Measurements from ENCODE around the gene PDXDC1.

PDXDC1 gene

DNA sequence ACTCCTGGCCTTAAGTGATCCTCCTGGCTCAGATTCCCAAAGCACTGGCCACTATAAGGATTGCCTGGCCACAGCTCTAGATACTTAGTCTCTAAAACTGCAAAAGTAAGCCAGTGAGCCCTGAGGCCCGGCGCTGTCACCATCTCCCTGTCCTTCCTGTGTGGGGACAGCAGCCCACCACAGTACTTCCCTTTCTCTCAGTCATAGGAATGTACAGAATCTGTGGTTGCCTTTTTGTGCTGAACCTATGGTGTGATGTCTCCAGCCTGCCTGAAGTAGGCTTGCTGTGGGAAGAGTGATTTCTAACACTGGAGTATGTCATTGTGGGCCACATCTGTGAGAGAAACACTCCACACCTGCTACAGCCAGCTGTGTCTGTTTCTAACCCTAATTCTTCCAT is 56.4 kb downstream of the PDXDC1 start:
- CTCF ChIA-PET, result interaction anchor here (1.6 kb wide), 1 partner anchor 12 kb away, joined by 5 read pairs; no protein-coding TSS in a partner anchor
- POLR2A ChIA-PET, result interaction anchor here (0.7 kb wide), 1 partner anchor 13 kb away, joined by 3 read pairs; no protein-coding TSS in a partner anchor
- TF ChIP-seq, protein P1, sequence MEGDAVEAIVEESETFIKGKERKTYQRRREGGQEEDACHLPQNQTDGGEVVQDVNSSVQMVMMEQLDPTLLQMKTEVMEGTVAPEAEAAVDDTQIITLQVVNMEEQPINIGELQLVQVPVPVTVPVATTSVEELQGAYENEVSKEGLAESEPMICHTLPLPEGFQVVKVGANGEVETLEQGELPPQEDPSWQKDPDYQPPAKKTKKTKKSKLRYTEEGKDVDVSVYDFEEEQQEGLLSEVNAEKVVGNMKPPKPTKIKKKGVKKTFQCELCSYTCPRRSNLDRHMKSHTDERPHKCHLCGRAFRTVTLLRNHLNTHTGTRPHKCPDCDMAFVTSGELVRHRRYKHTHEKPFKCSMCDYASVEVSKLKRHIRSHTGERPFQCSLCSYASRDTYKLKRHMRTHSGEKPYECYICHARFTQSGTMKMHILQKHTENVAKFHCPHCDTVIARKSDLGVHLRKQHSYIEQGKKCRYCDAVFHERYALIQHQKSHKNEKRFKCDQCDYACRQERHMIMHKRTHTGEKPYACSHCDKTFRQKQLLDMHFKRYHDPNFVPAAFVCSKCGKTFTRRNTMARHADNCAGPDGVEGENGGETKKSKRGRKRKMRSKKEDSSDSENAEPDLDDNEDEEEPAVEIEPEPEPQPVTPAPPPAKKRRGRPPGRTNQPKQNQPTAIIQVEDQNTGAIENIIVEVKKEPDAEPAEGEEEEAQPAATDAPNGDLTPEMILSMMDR (IDR thresholded peaks at IDR 0.05; ENCODE audit: control extremely low read depth, extremely low read depth, low read depth, missing control alignments), result no peak
- DNase-seq (ENCODE audit: extremely low spot score), result no peak

DNA sequence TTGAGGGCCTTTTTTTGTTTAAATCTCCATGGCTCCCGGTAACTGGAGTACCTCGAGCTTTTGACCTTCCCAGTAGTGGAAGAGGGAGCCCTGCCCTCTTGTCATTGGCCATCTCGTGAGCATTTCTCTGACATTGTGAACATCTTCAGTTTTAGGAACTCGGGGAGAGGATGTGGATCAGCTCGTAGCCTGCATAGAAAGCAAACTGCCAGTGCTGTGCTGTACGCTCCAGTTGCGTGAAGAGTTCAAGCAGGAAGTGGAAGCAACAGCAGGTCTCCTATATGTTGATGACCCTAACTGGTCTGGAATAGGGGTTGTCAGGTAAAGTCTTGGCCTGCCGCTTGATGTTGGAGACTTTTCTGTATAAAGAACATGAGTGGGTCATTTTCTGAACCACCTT is 56.8 kb downstream of the PDXDC1 start:
- TF ChIP-seq, protein P1 (IDR thresholded peaks at IDR 0.05; ENCODE audit: control extremely low read depth, extremely low read depth, low read depth, missing control alignments), result no peak
- POLR2A ChIA-PET, result no interaction called here
- CTCF ChIA-PET, result interaction anchor here (1.6 kb wide), 1 partner anchor 11 kb away, joined by 5 read pairs; no protein-coding TSS in a partner anchor
- no peak for DNase-seq (ENCODE audit: extremely low spot score)

DNA sequence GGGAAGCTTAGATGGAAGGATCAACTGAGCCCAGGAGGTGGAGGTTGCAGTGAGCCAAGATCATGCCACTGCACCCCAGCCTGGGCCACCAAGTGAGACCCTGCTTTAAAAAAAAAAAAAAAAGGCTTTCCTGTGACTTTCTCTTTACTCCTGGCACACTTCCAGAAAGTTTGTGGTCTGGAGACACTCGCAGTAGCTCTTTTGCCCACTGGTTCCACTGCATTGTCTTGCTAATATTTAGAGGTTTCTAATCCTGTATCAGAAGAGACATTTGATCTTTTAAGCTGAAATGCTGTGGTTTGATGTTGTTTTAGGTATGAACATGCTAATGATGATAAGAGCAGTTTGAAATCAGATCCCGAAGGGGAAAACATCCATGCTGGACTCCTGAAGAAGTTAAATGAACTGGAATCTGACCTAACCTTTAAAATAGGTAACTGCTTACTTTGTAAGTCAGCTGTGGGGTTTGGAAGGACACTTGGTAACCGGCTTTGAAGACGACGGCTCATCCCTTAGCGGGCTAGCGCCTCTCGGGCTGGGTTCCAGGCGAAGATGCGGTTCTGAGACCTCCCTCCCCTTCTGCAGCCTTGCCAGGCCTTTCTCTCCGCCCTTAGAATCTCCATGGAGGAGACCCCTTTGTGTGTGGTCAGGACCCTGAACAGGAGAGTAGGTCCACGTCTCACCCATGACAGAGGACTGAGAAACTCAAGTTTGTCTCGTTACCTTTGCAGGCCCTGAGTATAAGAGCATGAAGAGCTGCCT is 57.9 kb downstream of the PDXDC1 start:
- ChIA-PET CTCF (interaction anchor here (1.4 to 1.6 kb wide), 2 partner anchors 10 to 11 kb away, joined by 4 to 5 read pairs; no protein-coding TSS in a partner anchor), POLR2A (interaction anchor here (0.5 kb wide), 1 partner anchor 10 kb away, joined by 3 read pairs; no protein-coding TSS in a partner anchor)
- DNase-seq (ENCODE audit: extremely low spot score), result no peak
- TF ChIP-seq, protein P1 (IDR thresholded peaks at IDR 0.05; ENCODE audit: control extremely low read depth, extremely low read depth, low read depth, missing control alignments), result no peak

DNA sequence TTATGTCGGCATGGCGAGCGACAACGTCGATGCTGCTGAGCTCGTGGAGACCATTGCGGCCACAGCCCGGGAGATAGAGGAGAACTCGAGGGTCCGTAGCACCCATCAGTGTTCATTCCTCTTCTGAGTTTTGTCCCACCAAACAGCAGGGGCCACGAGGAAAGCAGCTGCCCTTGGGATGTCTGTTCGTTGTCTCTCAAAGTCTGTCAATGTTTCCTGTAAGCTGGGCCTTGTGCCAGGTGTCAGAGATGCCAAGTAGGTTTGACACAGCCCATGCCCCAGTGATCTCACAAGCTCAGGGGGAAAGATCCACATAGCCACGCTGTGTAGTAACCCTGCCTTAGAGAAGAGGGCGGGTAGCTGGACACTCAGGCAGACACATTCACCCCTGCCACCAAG is 58.5 kb downstream of the PDXDC1 start:
- TF ChIP-seq, protein P1 (IDR thresholded peaks at IDR 0.05; ENCODE audit: control extremely low read depth, extremely low read depth, low read depth, missing control alignments), result no peak
- DNase-seq (ENCODE audit: extremely low spot score), result no peak
- ChIA-PET POLR2A (no interaction called here), CTCF (interaction anchor here (1.4 kb wide), 1 partner anchor 10 kb away, joined by 4 read pairs; no protein-coding TSS in a partner anchor)

DNA sequence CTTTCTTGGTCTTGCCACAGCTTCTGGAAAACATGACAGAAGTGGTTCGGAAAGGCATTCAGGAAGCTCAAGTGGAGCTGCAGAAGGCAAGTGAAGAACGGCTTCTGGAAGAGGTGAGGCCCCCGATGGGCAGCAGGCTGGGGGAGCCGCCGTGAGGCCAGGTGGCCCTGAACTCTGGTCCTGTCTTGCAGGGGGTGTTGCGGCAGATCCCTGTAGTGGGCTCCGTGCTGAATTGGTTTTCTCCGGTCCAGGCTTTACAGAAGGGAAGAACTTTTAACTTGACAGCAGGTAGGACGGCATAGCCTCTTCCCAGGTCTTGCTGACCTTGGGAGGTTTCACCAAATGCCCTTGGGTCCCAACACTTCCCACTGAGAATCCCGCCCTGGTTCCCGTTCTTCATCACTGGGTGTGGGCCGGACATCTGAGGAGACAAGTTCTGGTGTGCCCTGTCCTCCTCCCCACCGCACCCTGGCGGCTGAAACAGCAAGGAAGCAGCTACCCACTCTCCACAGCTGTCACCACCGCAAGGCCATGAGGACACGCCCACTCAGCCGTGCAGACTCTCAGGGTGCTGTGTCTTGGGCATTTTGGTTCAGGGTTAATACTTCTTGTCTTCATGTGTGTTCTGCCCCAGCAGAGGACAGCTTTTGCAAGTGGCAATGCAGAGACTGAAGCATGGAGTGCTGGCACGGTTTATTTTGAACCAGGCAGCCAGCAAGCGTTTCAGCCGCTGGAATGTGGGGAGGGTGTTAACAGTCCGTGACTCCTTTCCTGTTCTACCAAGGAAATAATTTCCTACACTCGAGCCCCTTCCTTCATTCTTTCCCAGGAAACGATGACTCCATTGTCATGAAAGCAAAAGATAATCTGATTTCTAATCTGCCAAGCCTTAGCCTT is 59.7 kb downstream of the PDXDC1 start:
- CTCF ChIA-PET, result no interaction called here
- POLR2A ChIA-PET, result no interaction called here

More for the DNA sequence above, 59.7 kb downstream of the PDXDC1 start:
- TF ChIP-seq, protein P1 (IDR thresholded peaks at IDR 0.05; ENCODE audit: control extremely low read depth, extremely low read depth, low read depth, missing control alignments), result no peak
- DNase-seq (ENCODE audit: extremely low spot score), result no peak
